Bone marrow (tissue), 2 donors: ENCODE results near the gene TRPV4.

Source experiments
- DNase-seq, 2 donors: peaks; one replicate each; lab custom pipeline; 2025; lab: John Stamatoyannopoulos, UW

Gene TRPV4

GRCh38 chr12:109739747-109740693, 93.2 kb downstream of the TRPV4 start:
- no peak for DNase-seq

- DNase-seq = no peak
These were observed 94.1 kb downstream of the TRPV4 start for GRCh38 chr12:109738878-109739665.

GRCh38 chr12:109738209-109738608, 95.0 kb downstream of the TRPV4 start:
- DNase-seq = no peak

DNA sequence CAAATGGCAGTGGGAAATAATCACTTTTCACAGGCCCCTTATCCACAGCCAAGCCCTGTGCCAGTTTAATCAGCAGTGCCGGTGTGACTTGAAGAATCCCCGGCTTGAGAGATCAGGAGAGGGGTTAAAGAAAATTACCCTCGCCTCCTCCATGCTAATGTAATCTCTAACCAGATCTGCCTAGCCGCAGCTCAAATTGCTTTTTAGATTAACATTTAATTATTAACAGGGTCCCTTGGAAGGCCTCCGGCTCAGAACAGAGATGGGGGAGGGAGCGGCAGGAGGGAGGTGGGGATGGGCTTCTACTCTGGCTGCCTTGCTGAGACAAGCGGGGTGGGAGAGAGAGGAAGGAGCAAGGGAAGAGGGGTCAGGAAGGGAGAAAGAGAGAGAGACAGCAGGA, 95.6 kb downstream of the TRPV4 start:
- DNase-seq = no peak

- DNase-seq = no peak
These were observed 96.1 kb downstream of the TRPV4 start for GRCh38 chr12:109737126-109737525.

- DNase-seq = no peak
These were observed 96.6 kb downstream of the TRPV4 start for GRCh38 chr12:109736552-109737108.

DNA sequence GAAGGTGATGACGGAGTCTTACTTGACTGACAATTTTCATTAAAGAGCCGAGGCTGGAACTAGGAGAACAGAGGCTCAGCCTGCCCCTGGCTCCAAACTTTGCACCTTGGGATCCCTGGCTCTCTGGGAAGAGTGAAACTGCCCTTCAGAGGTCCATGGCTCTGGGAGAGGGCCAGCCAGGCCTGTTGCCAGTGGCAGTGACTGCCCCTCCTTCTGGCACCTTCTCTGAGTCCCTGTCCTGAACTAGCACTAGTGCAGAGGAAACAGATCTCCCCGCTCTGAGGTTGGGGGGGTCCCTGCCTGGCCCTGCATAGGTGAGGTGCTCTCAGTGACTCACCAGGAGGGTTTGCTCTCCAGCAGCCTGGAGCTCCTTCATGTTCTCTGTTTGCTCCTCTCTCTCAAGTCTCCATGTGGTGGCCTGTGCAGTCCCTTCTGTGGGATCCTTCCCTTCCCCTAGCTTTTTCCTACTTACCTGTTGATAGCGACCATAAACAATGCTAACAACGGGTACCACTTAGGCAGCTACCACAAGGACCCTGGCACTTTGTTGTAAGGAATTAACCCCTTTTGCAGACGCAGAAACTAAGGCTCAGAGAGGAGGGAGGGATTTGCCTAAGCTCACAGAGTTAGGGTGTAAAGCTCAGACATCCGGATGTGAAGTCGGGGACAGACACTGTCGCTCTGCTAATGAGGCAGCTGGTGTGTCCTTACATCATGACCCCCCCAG, 97.2 kb downstream of the TRPV4 start:
- no peak for DNase-seq

DNA sequence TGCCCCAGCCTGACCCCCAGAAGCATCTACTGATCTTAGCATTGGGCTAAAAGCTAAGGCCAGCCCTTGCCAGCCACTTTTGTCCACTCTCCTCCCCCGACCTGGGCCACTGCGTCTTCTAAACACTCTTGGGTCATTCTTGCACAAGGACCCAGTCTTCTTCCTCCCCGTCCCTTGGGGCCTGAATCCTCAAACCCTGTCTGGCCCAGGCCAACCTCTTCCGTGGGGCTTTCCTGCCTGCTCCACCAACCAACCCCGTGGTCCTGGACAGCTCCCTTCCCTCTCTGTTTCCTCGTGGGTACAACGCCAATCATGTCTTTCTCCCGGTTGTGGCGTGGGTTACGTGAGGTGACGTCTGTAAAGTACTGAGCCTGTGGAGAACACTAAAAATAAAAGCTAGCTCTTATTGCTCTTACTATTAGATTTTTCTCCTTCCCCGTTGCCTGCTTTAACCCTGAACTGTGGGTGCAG, 98.1 kb downstream of the TRPV4 start:
- DNase-seq = no peak

DNA sequence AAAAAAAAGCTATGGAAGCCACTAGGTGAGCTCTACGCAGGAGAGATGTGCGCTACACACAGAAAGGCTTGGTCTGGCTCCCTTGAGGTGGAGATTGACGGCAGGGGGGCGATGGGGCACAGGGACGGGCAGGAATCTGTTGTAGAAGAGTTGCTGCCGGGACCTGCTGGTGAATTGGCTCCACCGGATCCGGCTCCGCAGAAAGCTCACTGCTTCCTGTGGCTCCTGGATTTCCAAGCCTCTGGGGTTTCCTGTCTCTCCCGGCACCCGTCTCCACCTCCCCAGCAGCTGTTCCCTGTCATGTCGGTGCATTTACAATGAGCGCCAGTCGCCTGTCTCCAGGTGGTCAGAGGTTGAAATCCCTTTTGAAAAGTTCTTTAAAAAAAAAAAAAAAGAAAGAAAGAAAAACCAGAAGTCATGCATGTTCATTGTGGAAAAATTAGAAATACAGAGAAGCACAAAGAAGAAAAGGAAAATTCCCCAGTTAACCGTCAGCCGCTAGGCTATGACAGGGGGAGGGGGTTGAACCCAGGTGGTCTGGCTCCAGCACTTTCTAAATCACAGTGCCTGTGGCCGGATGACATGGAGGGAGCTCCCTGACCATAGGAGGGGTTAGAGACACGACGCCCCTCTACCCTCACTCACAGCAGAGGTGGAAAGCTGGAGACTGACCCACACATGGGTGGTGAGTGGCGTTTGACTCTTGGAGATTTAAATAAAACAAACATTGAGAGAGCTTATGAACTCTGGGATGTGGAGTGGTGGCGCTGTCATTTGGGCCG, 98.8 kb downstream of the TRPV4 start:
- DNase-seq = no peak
